Measurements from ENCODE around the gene ADRA2C. TPM values are rescaled to one million over a fixed set of nuclear protein-coding genes. Genes with fewer than 3 reads are reported as not detected.

The ADRA2C gene
- total and polyA plus RNA-seq, 2 experiments from 2014 or later, result 6.3 to 7.7 TPM

- Histone ChIP-seq H3K4me3 (no peak overlapping the region), H2AFZ (no peak overlapping the region), H3K36me3 (replicated peaks; ENCODE audit: insufficient read depth, low read depth) (no peaks in the 10 kb centered on the region), H3K79me2 (no peaks in the 10 kb centered on the region), H3K9me2 (replicated peaks; ENCODE audit: insufficient read depth) (no peaks in the 10 kb centered on the region), H3K4me1 (ENCODE audit: insufficient read depth) (no peaks in the 10 kb centered on the region), H3K4me2 (no peak overlapping the region), H4K20me1 (ENCODE audit: insufficient read depth, poor library complexity, severe bottlenecking) (no peaks in the 10 kb centered on the region), H3K27me3 (peaks cover 32% of the 10 kb centered on the region), H3K27ac (no peak overlapping the region), H3K9me3 (ENCODE audit: low read depth) (no peaks in the 10 kb centered on the region)
- 92% methylated on average over 9 of the region's 9 CpGs for WGBS (ENCODE audit: low lambda C conversion rate, missing lambda C conversion rate)
- TF ChIP-seq EZH2 (IDR thresholded peaks at IDR 0.05; ENCODE audit: borderline replicate concordance) (no peak), CTCF (IDR thresholded peaks at IDR 0.05; ENCODE audit: poor library complexity) (no peak), EZH2phosphoT487 (IDR thresholded peaks at IDR 0.05; ENCODE audit: low read depth, severe bottlenecking, unreplicated experiment) (no peak)
- DNase-seq (ENCODE audit: low spot score), result no peak
These were observed 42.9 kb upstream of the ADRA2C start for GRCh38 chr4:3723232-3723642.

- Histone ChIP-seq H3K9me3 (ENCODE audit: low read depth) (no peaks in the 10 kb centered on the region), H3K4me3 (no peak overlapping the region), H2AFZ (no peak overlapping the region), H3K4me2 (peak overlapping the region; percentile 37), H3K27ac (no peak overlapping the region), H3K79me2 (no peaks in the 10 kb centered on the region), H3K9me2 (replicated peaks; ENCODE audit: insufficient read depth) (no peaks in the 10 kb centered on the region), H4K20me1 (ENCODE audit: insufficient read depth, poor library complexity, severe bottlenecking) (no peaks in the 10 kb centered on the region), H3K4me1 (ENCODE audit: insufficient read depth) (no peaks in the 10 kb centered on the region), H3K36me3 (replicated peaks; ENCODE audit: insufficient read depth, low read depth) (no peaks in the 10 kb centered on the region), H3K27me3 (peaks cover 32% of the 10 kb centered on the region)
- TF ChIP-seq CTCF (IDR thresholded peaks at IDR 0.05; ENCODE audit: poor library complexity), result no peak
- TF ChIP-seq EZH2 (IDR thresholded peaks at IDR 0.05; ENCODE audit: borderline replicate concordance), result peak; percentile 25
- TF ChIP-seq EZH2phosphoT487 (IDR thresholded peaks at IDR 0.05; ENCODE audit: low read depth, severe bottlenecking, unreplicated experiment), result no peak
- no peak for DNase-seq (ENCODE audit: low spot score)
- WGBS (ENCODE audit: low lambda C conversion rate, missing lambda C conversion rate), result 15% methylated on average over 44 of the region's 44 CpGs
These were observed 41.6 kb upstream of the ADRA2C start for GRCh38 chr4:3724319-3725231.

- H3K9me3 ChIP-seq (ENCODE audit: low read depth), result no peaks in the 10 kb centered on the region
- H3K36me3 ChIP-seq (replicated peaks; ENCODE audit: insufficient read depth, low read depth), result no peaks in the 10 kb centered on the region
- no peaks in the 10 kb centered on the region for H4K20me1 ChIP-seq (ENCODE audit: insufficient read depth, poor library complexity, severe bottlenecking)
- H3K79me2 ChIP-seq, result no peaks in the 10 kb centered on the region
- no peaks in the 10 kb centered on the region for H3K9me2 ChIP-seq (replicated peaks; ENCODE audit: insufficient read depth)
- 59% methylated on average over 6 of the region's 10 CpGs for WGBS (ENCODE audit: low lambda C conversion rate, missing lambda C conversion rate)
- no peak overlapping the region for H3K27ac ChIP-seq
- DNase-seq (ENCODE audit: low spot score), result no peak
- no peak overlapping the region for H3K4me3 ChIP-seq
- H3K27me3 ChIP-seq, result peaks cover 32% of the 10 kb centered on the region
- no peak for TF ChIP-seq EZH2phosphoT487 (IDR thresholded peaks at IDR 0.05; ENCODE audit: low read depth, severe bottlenecking, unreplicated experiment)
- no peak for TF ChIP-seq EZH2 (IDR thresholded peaks at IDR 0.05; ENCODE audit: borderline replicate concordance)
- TF ChIP-seq CTCF (IDR thresholded peaks at IDR 0.05; ENCODE audit: poor library complexity), result no peak
- no peaks in the 10 kb centered on the region for H3K4me1 ChIP-seq (ENCODE audit: insufficient read depth)
- H3K4me2 ChIP-seq, result no peak overlapping the region
- no peak overlapping the region for H2AFZ ChIP-seq
These were observed 40.0 kb upstream of the ADRA2C start for GRCh38 chr4:3725936-3726870.

Measured in hepatocyte (in vitro differentiated cells).